Progenitor cell of endocrine pancreas (in vitro differentiated cells): ENCODE results near the gene ASCC1. TPM values are rescaled to one million over a fixed set of nuclear protein-coding genes. Genes with fewer than 3 reads are reported as not detected.

Source experiments
- DNase-seq: peaks from one replicate; pipeline ENCODE4 v3.0.0; 2021; ENCODE audit warnings: low spot score; ENCODE audit not compliant: unreplicated experiment
- H3K27ac Mint-ChIP-seq: 2 replicates; pipeline ENCODE4 v1.8.0; 2021; ENCODE audit warnings: mild to moderate bottlenecking, moderate library complexity, mixed read lengths
- H3K27me3 Mint-ChIP-seq: 2 replicates; pipeline ENCODE4 v1.8.0; 2021; ENCODE audit warnings: mixed read lengths
- H3K36me3 Mint-ChIP-seq: 2 replicates; pipeline ENCODE4 v1.8.0; 2022; ENCODE audit warnings: mixed read lengths; ENCODE audit not compliant: insufficient read depth
- H3K4me1 Mint-ChIP-seq: 2 replicates; pipeline ENCODE4 v1.8.0; 2021; ENCODE audit warnings: low read depth, mixed read lengths
- H3K4me3 Mint-ChIP-seq: 2 replicates; pipeline ENCODE4 v1.8.0; 2021; ENCODE audit warnings: low read depth, mild to moderate bottlenecking, moderate library complexity, mixed read lengths
- H3K9me3 Mint-ChIP-seq: 2 replicates; pipeline ENCODE4 v1.8.0; 2021; ENCODE audit warnings: low read depth, mixed read lengths
- CTCF ChIP-seq: fragments of 200-600 bp; sonication (generic); IDR thresholded peaks from one replicate; pipeline ENCODE4 v1.5.0; 2021; ENCODE audit warnings: antibody characterized with exemption, mild to moderate bottlenecking; ENCODE audit not compliant: unreplicated experiment
- total RNA-seq: library from RNA; stranded (reverse); gene quantifications from 2 replicates; pipeline ENCODE4 v1.2.1, GENCODE V29; 2021

Gene ASCC1
- total RNA-seq, 1 donor from 2014 or later: 42.2 TPM

GRCh38 chr10:72056113-72056512, 160.0 kb downstream of the ASCC1 start:
- peaks cover 9% of the 10 kb centered on the region for H3K4me1 Mint-ChIP-seq
- no peaks in the 10 kb centered on the region for H3K9me3 Mint-ChIP-seq
- H3K4me3 Mint-ChIP-seq: no peak overlapping the region
- DNase-seq: no peak
- no peak for TF ChIP-seq CTCF
- no peak overlapping the region for H3K27ac Mint-ChIP-seq
- H3K36me3 Mint-ChIP-seq: no peaks in the 10 kb centered on the region
- no peaks in the 10 kb centered on the region for H3K27me3 Mint-ChIP-seq

- Mint-ChIP-seq H3K27me3 (no peaks in the 10 kb centered on the region), H3K9me3 (no peaks in the 10 kb centered on the region), H3K4me3 (no peak overlapping the region), H3K27ac (no peak overlapping the region), H3K36me3 (no peaks in the 10 kb centered on the region), H3K4me1 (peaks cover 6% of the 10 kb centered on the region)
- no peak for DNase-seq
- TF ChIP-seq CTCF: no peak
These were observed 162.4 kb downstream of the ASCC1 start for GRCh38 chr10:72053690-72054089.

GRCh38 chr10:72050873-72051272, 165.2 kb downstream of the ASCC1 start:
- no peaks in the 10 kb centered on the region for H3K9me3 Mint-ChIP-seq
- no peaks in the 10 kb centered on the region for H3K4me1 Mint-ChIP-seq
- no peaks in the 10 kb centered on the region for H3K36me3 Mint-ChIP-seq
- no peak overlapping the region for H3K27ac Mint-ChIP-seq
- TF ChIP-seq CTCF: no peak
- no peaks in the 10 kb centered on the region for H3K27me3 Mint-ChIP-seq
- no peak for DNase-seq
- H3K4me3 Mint-ChIP-seq: no peak overlapping the region

- TF ChIP-seq CTCF: no peak
- no peak overlapping the region for H3K4me3 Mint-ChIP-seq
- H3K4me1 Mint-ChIP-seq: no peaks in the 10 kb centered on the region
- H3K36me3 Mint-ChIP-seq: no peaks in the 10 kb centered on the region
- H3K27me3 Mint-ChIP-seq: no peaks in the 10 kb centered on the region
- H3K27ac Mint-ChIP-seq: no peak overlapping the region
- DNase-seq: no peak
- no peaks in the 10 kb centered on the region for H3K9me3 Mint-ChIP-seq
These were observed 165.9 kb downstream of the ASCC1 start for GRCh38 chr10:72049969-72050781.

- Mint-ChIP-seq H3K9me3 (no peaks in the 10 kb centered on the region), H3K4me3 (no peak overlapping the region), H3K4me1 (peaks cover 2% of the 10 kb centered on the region), H3K27ac (no peak overlapping the region), H3K36me3 (no peaks in the 10 kb centered on the region), H3K27me3 (no peaks in the 10 kb centered on the region)
- no peak for TF ChIP-seq CTCF
- DNase-seq: no peak
These were observed 166.6 kb downstream of the ASCC1 start for GRCh38 chr10:72049472-72049871.
